Activated CD4-positive, alpha-beta memory T cell treated with anti-CD3 and anti-CD28 coated beads, Interleukin-2, amount 10 ng/mL, durations not matched to agents 7 days and 5 days (primary cell): ENCODE data around the gene UGT8. TPM values are rescaled to one million over a fixed set of nuclear protein-coding genes. Genes with fewer than 3 reads are reported as not detected.
"Not testable (repeated sequence)": the region's sequence is repeated elsewhere in the genome, so short reads cannot be mapped to it uniquely, and the experiment has no call there.

Source experiments
- CTCF ChIA-PET: fragments of 350-600 bp; sonication (Branson Sonifier 250); formaldehyde crosslinking; loops from one replicate; lab custom pipeline; 2021; ENCODE audit warnings: antibody characterized with exemption, inconsistent platforms; lab: Charles Lee
- POLR2A ChIA-PET: fragments of 350-600 bp; sonication (Branson Sonifier 250); formaldehyde crosslinking; loops from one replicate; lab custom pipeline; 2021; ENCODE audit warnings: antibody characterized with exemption; lab: Charles Lee
- DNase-seq: peaks from one replicate; pipeline ENCODE4 v3.0.0-alpha.2; 2020
- H3K27ac Mint-ChIP-seq: one replicate; pipeline ENCODE4 v1.8.0; 2021; ENCODE audit warnings: mild to moderate bottlenecking, mixed read lengths
- H3K27me3 Mint-ChIP-seq: one replicate; pipeline ENCODE4 v1.8.0; 2021; ENCODE audit warnings: mixed read lengths
- H3K36me3 Mint-ChIP-seq: one replicate; pipeline ENCODE4 v1.8.0; 2021; ENCODE audit warnings: low read depth, mixed read lengths
- H3K4me1 Mint-ChIP-seq: one replicate; pipeline ENCODE4 v1.8.0; 2021; ENCODE audit warnings: mixed read lengths
- H3K4me3 Mint-ChIP-seq: one replicate; pipeline ENCODE4 v1.8.0; 2021; ENCODE audit warnings: mild to moderate bottlenecking, mixed read lengths
- H3K9me3 Mint-ChIP-seq: one replicate; pipeline ENCODE4 v1.8.0; 2021; ENCODE audit warnings: mixed read lengths
- total RNA-seq, 2 experiments: library from RNA; stranded (reverse); gene quantifications; one replicate each; pipeline ENCODE4 v1.2.3, GENCODE V29; 2021

Gene UGT8
- total RNA-seq, 2 experiments from 2014 or later: 0.25 TPM

DNA sequence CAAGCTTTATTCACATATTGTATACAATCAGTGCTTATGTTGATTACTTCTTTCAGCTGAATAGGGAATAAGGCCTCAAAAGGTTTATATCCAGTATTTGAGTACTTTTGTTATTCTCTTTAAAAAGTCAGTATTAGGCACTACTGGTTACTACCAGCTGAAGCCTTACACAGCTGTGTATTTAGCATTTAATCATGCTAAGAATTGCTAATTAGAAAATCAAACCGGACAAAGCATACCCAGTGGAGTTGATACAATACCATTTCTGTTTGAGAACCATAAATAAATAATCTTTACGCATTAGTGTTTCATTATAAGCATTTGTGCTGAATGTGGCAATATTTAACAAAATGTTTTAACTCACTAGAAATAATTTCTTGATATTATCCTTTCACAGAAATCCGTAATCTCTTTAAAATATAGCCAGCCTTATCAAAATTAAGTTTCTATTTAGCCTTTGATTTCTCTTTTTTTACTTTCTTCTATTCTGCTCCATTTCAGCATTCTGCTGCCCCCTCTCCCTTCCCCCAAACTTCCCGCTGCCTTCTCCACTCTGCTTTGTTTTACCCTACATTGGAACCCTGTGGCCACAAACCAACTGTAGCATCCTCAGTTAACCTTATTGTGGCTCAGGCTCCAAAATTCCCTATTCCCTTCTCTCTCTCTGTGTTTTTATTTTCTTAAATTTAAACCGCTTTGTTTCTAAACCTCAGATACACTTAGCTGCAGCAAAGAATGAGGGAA, 37.8 kb downstream of the UGT8 start:
- Mint-ChIP-seq H3K27me3 (peaks cover 2% of the 10 kb centered on the region), H3K4me1 (no peaks in the 10 kb centered on the region), H3K36me3 (no peaks in the 10 kb centered on the region), H3K9me3 (no peaks in the 10 kb centered on the region), H3K27ac (no peak overlapping the region), H3K4me3 (no peak overlapping the region)
- DNase-seq: no peak
- CTCF ChIA-PET: no interaction called here
- POLR2A ChIA-PET: no interaction called here

DNA sequence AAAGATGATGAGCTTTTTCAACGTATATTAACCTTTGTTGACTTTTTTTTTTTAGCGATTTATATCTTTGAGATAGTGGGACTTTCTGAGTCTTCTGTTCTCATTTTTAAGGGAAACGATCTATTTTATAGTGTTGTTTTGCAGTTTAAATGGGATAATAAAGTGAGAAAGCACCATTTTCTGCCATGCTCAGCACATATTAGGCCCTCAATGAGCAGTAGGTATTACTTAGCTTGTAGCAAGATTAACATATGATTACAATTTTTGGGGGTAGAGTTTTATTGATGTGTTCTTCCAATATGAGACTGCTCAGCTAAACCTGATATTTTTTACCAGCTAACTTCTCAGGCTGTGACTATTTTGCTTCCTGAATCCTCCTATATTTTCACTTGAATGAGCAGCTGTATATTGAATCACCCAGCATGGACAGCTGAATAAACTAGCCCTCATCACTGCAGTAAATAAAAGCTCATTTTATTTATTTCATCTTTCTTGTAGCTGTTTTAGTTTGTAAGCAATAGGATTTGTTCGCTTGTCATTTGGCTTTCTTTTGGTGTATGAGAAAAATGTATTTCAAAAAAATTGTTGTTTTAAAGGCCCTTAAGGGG, 43.7 kb downstream of the UGT8 start:
- Mint-ChIP-seq H3K27me3 (peaks cover 3% of the 10 kb centered on the region), H3K4me1 (no peaks in the 10 kb centered on the region), H3K36me3 (no peaks in the 10 kb centered on the region), H3K4me3 (no peak overlapping the region), H3K27ac (no peak overlapping the region), H3K9me3 (no peaks in the 10 kb centered on the region)
- CTCF ChIA-PET: no interaction called here
- no peak for DNase-seq
- POLR2A ChIA-PET: no interaction called here

DNA sequence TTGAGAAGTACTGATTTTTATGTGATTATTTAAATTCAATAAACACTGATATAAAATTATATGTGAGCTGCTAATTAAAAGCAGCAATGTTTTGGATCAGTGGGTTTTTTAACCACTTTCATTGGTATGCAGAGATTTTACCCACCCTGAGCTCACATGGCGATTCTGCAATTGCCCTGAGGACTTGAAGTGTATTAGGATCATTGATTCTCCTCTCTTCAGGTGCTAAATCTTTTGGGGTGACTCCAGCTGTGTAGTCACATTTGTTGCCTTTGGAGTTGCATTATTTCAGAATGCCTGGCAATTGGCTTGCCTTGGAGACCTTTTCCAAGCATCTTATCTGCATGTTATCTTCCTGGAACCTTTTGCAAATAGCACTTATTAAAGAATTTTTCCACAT, 51.3 kb downstream of the UGT8 start:
- no peaks in the 10 kb centered on the region for H3K4me1 Mint-ChIP-seq
- ChIA-PET CTCF (no interaction called here), POLR2A (no interaction called here)
- no peaks in the 10 kb centered on the region for H3K36me3 Mint-ChIP-seq
- H3K9me3 Mint-ChIP-seq: no peaks in the 10 kb centered on the region
- no peak overlapping the region for H3K4me3 Mint-ChIP-seq
- peaks cover 11% of the 10 kb centered on the region for H3K27me3 Mint-ChIP-seq
- H3K27ac Mint-ChIP-seq: no peak overlapping the region
- DNase-seq: no peak

DNA sequence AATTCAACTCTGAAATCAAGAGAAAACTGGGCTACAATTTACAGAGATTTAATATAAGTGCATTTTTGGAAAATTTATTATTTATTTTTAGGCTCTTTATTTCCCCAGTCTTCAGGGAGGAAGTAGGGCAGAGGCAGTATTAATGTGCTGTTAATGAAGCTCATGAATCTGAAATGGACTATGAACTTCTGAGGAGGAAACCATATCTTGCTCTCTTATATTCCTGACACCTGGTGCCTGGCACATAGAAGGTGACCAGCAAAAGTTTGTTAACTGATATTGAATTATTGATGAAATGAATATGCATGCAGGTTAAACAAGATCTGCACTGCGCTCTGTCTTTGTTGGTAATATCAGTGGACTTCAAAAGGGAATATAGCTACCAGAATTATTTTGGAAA, 55.1 kb downstream of the UGT8 start:
- no peak for DNase-seq
- CTCF ChIA-PET: no interaction called here
- no peak overlapping the region for H3K4me3 Mint-ChIP-seq
- H3K36me3 Mint-ChIP-seq: no peaks in the 10 kb centered on the region
- POLR2A ChIA-PET: no interaction called here
- no peaks in the 10 kb centered on the region for H3K9me3 Mint-ChIP-seq
- H3K4me1 Mint-ChIP-seq: no peaks in the 10 kb centered on the region
- no peak overlapping the region for H3K27ac Mint-ChIP-seq
- peaks cover 11% of the 10 kb centered on the region for H3K27me3 Mint-ChIP-seq

DNA sequence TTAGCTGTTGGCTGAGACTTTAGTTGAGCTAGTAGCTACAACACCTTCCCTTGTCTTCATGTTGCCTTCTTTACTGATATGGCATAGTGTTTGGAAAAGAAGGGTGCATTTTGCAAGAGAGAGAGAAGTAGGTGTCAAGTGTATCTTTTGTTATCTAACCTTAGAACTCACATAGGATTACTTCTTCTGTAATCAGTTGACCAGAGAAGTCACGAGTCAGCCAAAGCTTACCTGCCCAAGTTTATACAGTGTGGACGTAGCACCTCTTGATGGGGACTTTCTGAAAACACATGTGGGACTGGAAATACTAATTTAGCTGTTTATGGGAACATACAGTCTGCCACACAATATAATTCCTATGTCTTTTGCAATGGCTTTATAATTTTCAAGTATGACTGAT, 56.0 kb downstream of the UGT8 start:
- no peaks in the 10 kb centered on the region for H3K4me1 Mint-ChIP-seq
- no peaks in the 10 kb centered on the region for H3K36me3 Mint-ChIP-seq
- DNase-seq: no peak
- POLR2A ChIA-PET: no interaction called here
- peaks cover 11% of the 10 kb centered on the region for H3K27me3 Mint-ChIP-seq
- no peak overlapping the region for H3K27ac Mint-ChIP-seq
- CTCF ChIA-PET: no interaction called here
- no peak overlapping the region for H3K4me3 Mint-ChIP-seq
- no peaks in the 10 kb centered on the region for H3K9me3 Mint-ChIP-seq

DNA sequence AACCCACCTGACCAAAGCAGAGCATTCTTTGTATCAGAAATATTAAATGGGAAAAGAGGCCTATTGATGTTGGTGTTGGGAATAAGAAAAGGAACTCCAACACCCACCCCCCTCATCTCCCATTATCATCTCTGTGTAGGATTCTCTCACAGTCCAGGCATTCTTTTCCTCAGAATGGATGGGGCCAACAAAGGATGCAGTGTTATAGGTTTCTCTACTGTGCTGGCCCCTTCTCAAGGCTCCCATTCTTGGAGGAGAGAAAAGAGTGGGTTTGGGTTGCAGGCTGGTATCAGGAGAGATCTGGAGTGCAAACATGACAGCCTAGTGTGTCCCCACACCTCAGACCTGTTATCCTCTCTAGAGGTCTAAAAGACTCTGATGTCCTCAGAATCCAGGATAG, 59.6 kb downstream of the UGT8 start:
- H3K4me1 Mint-ChIP-seq: no peaks in the 10 kb centered on the region
- no peaks in the 10 kb centered on the region for H3K9me3 Mint-ChIP-seq
- DNase-seq: no peak
- no peak overlapping the region for H3K4me3 Mint-ChIP-seq
- no peaks in the 10 kb centered on the region for H3K36me3 Mint-ChIP-seq
- ChIA-PET CTCF (interaction anchor here (0.6 to 1.3 kb wide), 2 partner anchors 271 to 753 kb away, joined by 3 to 6 read pairs; no protein-coding TSS in a partner anchor), POLR2A (no interaction called here)
- H3K27me3 Mint-ChIP-seq: peaks cover 8% of the 10 kb centered on the region
- no peak overlapping the region for H3K27ac Mint-ChIP-seq

DNA sequence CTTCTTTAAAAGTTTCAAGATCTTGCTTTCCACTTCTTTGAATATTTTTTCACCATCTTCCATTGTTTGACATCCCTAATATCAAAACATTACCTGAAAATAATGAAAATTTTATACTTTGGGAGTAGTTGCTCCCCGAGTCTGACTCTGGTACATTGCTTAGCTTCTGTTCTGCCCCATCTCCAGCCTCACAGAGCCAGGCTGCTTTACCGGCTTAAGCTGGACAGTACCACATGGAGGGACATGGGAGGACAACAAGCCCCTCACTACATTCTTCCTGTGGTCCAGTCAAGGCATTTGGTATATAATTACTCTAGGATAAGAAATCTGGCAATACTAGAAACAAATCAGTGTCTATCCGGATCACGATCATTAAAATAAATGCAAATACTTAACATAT, 60.2 kb downstream of the UGT8 start:
- Mint-ChIP-seq H3K27ac (no peak overlapping the region), H3K4me3 (no peak overlapping the region), H3K4me1 (no peaks in the 10 kb centered on the region), H3K36me3 (no peaks in the 10 kb centered on the region), H3K27me3 (peaks cover 8% of the 10 kb centered on the region), H3K9me3 (no peaks in the 10 kb centered on the region)
- ChIA-PET CTCF (interaction anchor here (0.7 to 1.3 kb wide), 2 partner anchors 271 to 275 kb away, joined by 3 to 6 read pairs; no protein-coding TSS in a partner anchor), POLR2A (no interaction called here)
- no peak for DNase-seq

DNA sequence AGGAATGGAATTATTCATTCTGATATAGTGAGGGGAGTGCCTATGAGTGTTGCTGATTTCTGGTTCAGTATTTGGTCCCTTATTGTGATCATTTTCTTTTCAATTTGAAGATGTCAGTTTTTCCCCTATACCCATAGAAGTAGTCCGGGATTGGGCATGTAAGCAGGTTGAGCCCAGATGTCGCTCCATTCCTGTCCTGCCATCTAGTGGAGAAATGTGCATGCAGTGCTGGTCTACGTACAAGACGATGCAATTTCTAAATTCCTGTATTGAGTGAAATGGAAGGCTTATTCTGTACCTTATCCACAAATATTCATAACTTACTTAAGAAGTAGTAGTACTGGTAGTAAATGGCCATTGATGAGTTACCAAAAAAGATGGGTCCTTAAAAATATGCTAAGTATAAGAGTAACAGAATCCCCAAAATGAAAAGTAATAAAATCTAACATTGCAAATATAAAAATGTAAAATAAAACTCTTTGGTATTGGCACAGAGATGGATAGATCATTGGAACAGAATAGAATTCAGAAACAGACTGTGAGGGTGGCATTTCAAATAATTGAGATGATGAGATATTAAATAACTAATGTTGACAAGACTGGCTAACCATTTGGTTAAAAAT, 60.9 kb downstream of the UGT8 start:
- ChIA-PET POLR2A (no interaction called here), CTCF (interaction anchor here (0.7 to 1.3 kb wide), 2 partner anchors 272 to 276 kb away, joined by 3 to 6 read pairs; no protein-coding TSS in a partner anchor)
- DNase-seq: peak; percentile 25
- Mint-ChIP-seq H3K9me3 (no peaks in the 10 kb centered on the region), H3K4me3 (no peak overlapping the region), H3K27ac (no peak overlapping the region), H3K36me3 (no peaks in the 10 kb centered on the region), H3K27me3 (peaks cover 4% of the 10 kb centered on the region), H3K4me1 (no peaks in the 10 kb centered on the region)

DNA sequence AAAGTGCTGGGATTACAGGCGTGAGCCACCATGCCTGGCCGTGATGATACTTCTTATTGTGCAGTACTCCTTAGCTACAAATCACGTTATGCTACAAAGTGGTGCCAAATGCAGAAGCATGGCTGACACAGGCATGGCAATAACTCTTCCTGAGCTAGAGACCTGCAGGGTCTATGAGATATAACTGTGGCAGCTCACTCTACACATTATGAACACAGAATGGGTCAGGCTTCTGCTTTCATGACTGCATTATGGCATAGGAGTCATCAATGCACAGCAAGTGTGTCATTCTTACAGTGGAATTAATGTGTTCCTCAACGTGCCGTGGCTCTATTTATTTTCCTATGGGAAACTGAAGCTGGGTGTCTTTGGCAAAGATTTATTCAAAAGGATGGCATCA, 64.5 kb downstream of the UGT8 start:
- Mint-ChIP-seq H3K27me3 (no peaks in the 10 kb centered on the region), H3K4me3 (no peak overlapping the region), H3K4me1 (no peaks in the 10 kb centered on the region), H3K9me3 (no peaks in the 10 kb centered on the region), H3K27ac (no peak overlapping the region), H3K36me3 (no peaks in the 10 kb centered on the region)
- ChIA-PET CTCF (no interaction called here), POLR2A (no interaction called here)
- no peak for DNase-seq

DNA sequence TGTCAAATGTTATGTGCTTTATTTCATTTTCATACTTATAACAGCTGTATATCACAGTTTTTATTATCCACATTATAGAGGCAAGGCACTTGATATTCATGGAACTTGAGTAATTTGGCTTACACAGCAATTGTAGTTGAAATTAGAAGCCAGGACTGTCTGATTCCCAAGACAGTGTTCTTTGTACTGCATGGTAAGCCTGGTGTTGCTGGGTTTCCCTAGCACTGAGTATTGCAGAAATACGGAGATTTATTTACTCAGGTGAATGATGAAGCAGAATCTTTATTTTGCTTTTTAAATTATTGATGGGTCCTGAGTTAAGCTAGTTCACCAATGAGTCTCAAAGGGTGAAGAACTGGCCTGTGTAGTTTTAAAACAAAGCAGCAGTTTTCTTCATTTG, 70.0 kb downstream of the UGT8 start:
- H3K36me3 Mint-ChIP-seq: no peaks in the 10 kb centered on the region
- H3K27ac Mint-ChIP-seq: no peak overlapping the region
- POLR2A ChIA-PET: no interaction called here
- no peak for DNase-seq
- peaks cover 4% of the 10 kb centered on the region for H3K27me3 Mint-ChIP-seq
- H3K4me3 Mint-ChIP-seq: no peak overlapping the region
- H3K9me3 Mint-ChIP-seq: no peaks in the 10 kb centered on the region
- no peaks in the 10 kb centered on the region for H3K4me1 Mint-ChIP-seq
- CTCF ChIA-PET: no interaction called here

DNA sequence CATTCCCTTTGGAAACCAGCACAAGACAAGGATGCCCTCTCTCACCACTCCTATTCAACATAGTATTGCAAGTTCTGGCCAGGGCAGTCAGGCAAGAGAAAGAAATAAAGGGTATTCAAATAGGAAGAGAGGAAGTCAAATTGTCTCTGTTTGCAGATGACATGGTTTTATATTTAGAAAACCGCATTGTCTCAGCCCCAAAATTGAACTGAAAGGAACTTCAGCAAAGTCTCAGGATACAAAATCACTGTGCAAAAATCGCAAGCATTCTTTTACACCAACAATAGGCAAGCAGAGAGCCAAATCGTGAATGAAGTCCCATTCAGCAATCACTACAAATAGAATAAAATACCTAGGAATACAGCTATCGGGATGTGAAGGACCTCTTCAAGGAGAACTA, 72.1 kb downstream of the UGT8 start:
- POLR2A ChIA-PET, H3K27me3 Mint-ChIP-seq, H3K27ac Mint-ChIP-seq, H3K9me3 Mint-ChIP-seq, DNase-seq, H3K36me3 Mint-ChIP-seq, CTCF ChIA-PET, H3K4me3 Mint-ChIP-seq, H3K4me1 Mint-ChIP-seq: not testable (repeated sequence)

DNA sequence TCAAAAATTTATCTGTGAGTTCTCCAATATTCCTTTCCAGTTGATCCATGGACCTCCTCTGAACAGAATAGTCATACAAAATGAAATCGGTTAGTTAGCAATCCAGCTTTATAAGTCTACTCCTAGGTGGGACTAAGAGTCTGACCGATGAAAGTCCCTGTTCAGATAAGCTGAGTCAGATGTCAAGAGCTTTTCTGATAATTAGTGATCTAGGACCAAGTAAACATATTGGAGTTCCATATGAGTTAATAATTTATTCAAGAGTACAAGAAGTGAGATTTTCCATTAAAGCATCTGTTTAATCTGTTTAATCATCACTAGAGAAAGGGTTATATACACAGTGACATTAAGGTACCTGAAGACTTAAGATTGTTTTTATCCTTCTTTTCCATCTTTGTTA, 74.7 kb downstream of the UGT8 start:
- DNase-seq: no peak
- no peaks in the 10 kb centered on the region for H3K9me3 Mint-ChIP-seq
- H3K36me3 Mint-ChIP-seq: no peaks in the 10 kb centered on the region
- POLR2A ChIA-PET: no interaction called here
- peaks cover 7% of the 10 kb centered on the region for H3K27me3 Mint-ChIP-seq
- CTCF ChIA-PET: no interaction called here
- H3K4me3 Mint-ChIP-seq: no peak overlapping the region
- no peak overlapping the region for H3K27ac Mint-ChIP-seq
- H3K4me1 Mint-ChIP-seq: no peaks in the 10 kb centered on the region

DNA sequence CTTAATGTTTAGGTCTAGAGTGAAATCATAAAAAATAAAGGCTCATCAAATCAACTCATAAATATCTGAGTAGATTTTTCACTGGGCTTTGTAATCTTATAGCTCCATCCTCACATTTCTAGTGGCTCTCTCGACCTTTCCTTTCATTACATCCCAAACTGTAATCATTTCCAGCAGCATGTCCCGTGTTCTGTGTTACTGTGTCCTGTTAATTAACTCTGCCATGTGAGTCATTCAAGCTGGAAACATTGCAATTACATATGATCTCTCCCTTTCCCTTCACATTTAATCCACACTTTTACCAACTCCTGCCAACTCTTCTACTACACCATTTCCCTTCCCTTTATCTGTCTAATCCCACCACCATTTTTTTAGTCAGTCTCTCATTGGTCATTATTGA, 75.5 kb downstream of the UGT8 start:
- POLR2A ChIA-PET: interaction anchor here (0.6 kb wide), 1 partner anchor 9 kb away, joined by 3 read pairs; no protein-coding TSS in a partner anchor
- no peak overlapping the region for H3K4me3 Mint-ChIP-seq
- H3K36me3 Mint-ChIP-seq: no peaks in the 10 kb centered on the region
- CTCF ChIA-PET: no interaction called here
- H3K27me3 Mint-ChIP-seq: peaks cover 7% of the 10 kb centered on the region
- H3K4me1 Mint-ChIP-seq: no peaks in the 10 kb centered on the region
- H3K27ac Mint-ChIP-seq: no peak overlapping the region
- no peak for DNase-seq
- no peaks in the 10 kb centered on the region for H3K9me3 Mint-ChIP-seq
